GM12878 (cell line): ENCODE measurements around the gene PLSCR4. TPM values are rescaled to one million over a fixed set of nuclear protein-coding genes. Genes with fewer than 3 reads are reported as not detected.
A peak's percentile ranks its signal among the peaks of the same experiment; 100 is the strongest.

ENCODE experiments used
- ATAC-seq: fragments of 200-7000 bp; cut with Tn5 transposase; 3 replicates; pipeline ENCODE4 v1.9.1; 2020; ENCODE audit warnings: mild to moderate bottlenecking, moderate library complexity
- BruUV-seq: library from RNA; stranded (reverse); fragments of 400-500 nt; replicated peaks from 2 replicates; lab custom pipeline; 2021; lab: Mats Ljungman, UMichigan
- CTCF ChIA-PET: fragments of 300-600 bp; sonication (Branson Sonifier 250); formaldehyde crosslinking; extraction: SDS; loops from one replicate; lab custom pipeline; 2021; ENCODE audit warnings: inconsistent platforms; lab: Yijun Ruan, JAX
- POLR2A ChIA-PET: fragments of 350-600 bp; formaldehyde crosslinking; extraction: SDS; loops from one replicate; lab custom pipeline; 2021; ENCODE audit warnings: inconsistent platforms; lab: Charles Lee
- RAD21 ChIA-PET: fragments of 300-600 bp; sonication (Branson Sonifier 250); formaldehyde crosslinking; loops from one replicate; lab custom pipeline; 2023; ENCODE audit warnings: antibody characterized with exemption; ENCODE audit not compliant: unreplicated experiment; lab: Charles Lee
- SMC1A ChIA-PET: fragments of 300-600 bp; sonication (Branson Sonifier 250); formaldehyde crosslinking; loops from one replicate; lab custom pipeline; 2023; ENCODE audit not compliant: unreplicated experiment, uncharacterized antibody; lab: Charles Lee
- DNase-seq: peaks from one replicate; pipeline ENCODE4 v3.0.0-alpha.2; 2011; ENCODE audit warnings: low read depth, low spot score
- FAIRE-seq: peaks from 3 replicates; lab custom pipeline; 2011; peaks lifted over from hg19 to GRCh38; lab: Jason Lieb, UNC
- H2AFZ ChIP-seq: 2 replicates; pipeline ENCODE4 v1.6.0; 2011; ENCODE audit warnings: low read depth, low read length, control low read depth; ENCODE audit not compliant: control insufficient read depth
- H3K27ac ChIP-seq: 2 replicates; pipeline ENCODE4 v1.5.1; 2011; ENCODE audit warnings: control low read depth; ENCODE audit not compliant: control insufficient read depth, insufficient read depth
- H3K27me3 ChIP-seq, 2 experiments: replicated peaks in 1 of 2; 2 replicates each; pipeline versions ENCODE4 v1.6.0 to v1.6.1; 2011; ENCODE audit warnings: low read length in 1 of 2; ENCODE audit not compliant: control insufficient read depth in 2 of 2, insufficient read depth in 2 of 2
- H3K36me3 ChIP-seq, 2 experiments: 2 replicates each; pipeline ENCODE4 v1.5.1; 2011; ENCODE audit warnings: low read length in 1 of 2; ENCODE audit not compliant: control insufficient read depth in 2 of 2, insufficient read depth in 2 of 2
- H3K4me1 ChIP-seq: 2 replicates; pipeline ENCODE4 v1.6.1; 2011; ENCODE audit warnings: mild to moderate bottlenecking, low read length, moderate library complexity, mixed read lengths; ENCODE audit not compliant: control insufficient read depth, insufficient read depth
- H3K4me2 ChIP-seq: 2 replicates; pipeline ENCODE4 v1.6.0; 2011; ENCODE audit warnings: control low read depth; ENCODE audit not compliant: control insufficient read depth, insufficient read depth
- H3K4me3 ChIP-seq: fragments of 200-600 bp; sonication (generic); 2 replicates; pipeline ENCODE4 v1.5.1; 2016
- H3K79me2 ChIP-seq: 2 replicates; pipeline ENCODE4 v1.6.0; 2011; ENCODE audit warnings: low read length; ENCODE audit not compliant: control insufficient read depth, insufficient read depth
- H3K9ac ChIP-seq: 2 replicates; pipeline ENCODE4 v1.8.0; 2011; ENCODE audit warnings: low read length, control low read depth, mixed read lengths; ENCODE audit not compliant: control insufficient read depth, insufficient read depth
- H3K9me3 ChIP-seq: replicated peaks from 3 replicates; pipeline ENCODE4 v1.5.1; 2011; ENCODE audit warnings: mild to moderate bottlenecking, low read length; ENCODE audit not compliant: control insufficient read depth, insufficient read depth
- H4K20me1 ChIP-seq: 2 replicates; pipeline ENCODE4 v1.6.0; 2011; ENCODE audit not compliant: control insufficient read depth, insufficient read depth
- POLR2AphosphoS2 ChIP-seq: IDR thresholded peaks from 2 replicates; pipeline ENCODE4 v1.6.1; 2011; ENCODE audit warnings: low read depth, mild to moderate bottlenecking, low read length, improper control_type of control experiment, moderate library complexity
- RBBP5 ChIP-seq: fragments of 200-600 bp; sonication (generic); conservative IDR thresholded peaks from 2 replicates; pipeline ENCODE4 v1.6.1; 2016
- WGBS: methylation state at CpG from one replicate; pipeline ENCODE4 v1.1.6; 2016; ENCODE audit warnings: low lambda C conversion rate; ENCODE audit not compliant: insufficient replicate concordance, insufficient coverage; ENCODE audit errors: missing lambda C conversion rate; 5-methylcytosine and 5-hydroxymethylcytosine counted together
- in situ Hi-C: fragments of 300-500 bp; cut with MboI; formaldehyde crosslinking; loops from 9 replicates; pipeline ENCODE4 v1.14.3; 2018; ENCODE audit warnings: mixed read lengths
- intact Hi-C: fragments of 100-400 bp; cut with micrococcal nuclease; formaldehyde crosslinking; loops from one replicate; pipeline ENCODE4 v1.14.2; 2022; ENCODE audit not compliant: unreplicated experiment
- polyA plus RNA-seq, 11 experiments: library from polyadenylated mRNA; depleted of rRNA in 4 of 11; unstranded in 6 of 11; stranded (reverse) in 5 of 11; fragments of >200 nt; fragmentation: Nextera tagmentation in 4 of 11; fragmentation: Illumina TruSeq in 1 of 11; extraction: Ambion mirVana in 4 of 11; extraction: Trizol in 1 of 11; gene quantifications; 1 replicate in 1 of 11; 2 replicates in 10 of 11; pipeline versions ENCODE4 v1.2.1 to v1.2.3, GENCODE V29; 2011 to 2016; ENCODE audit warnings: inconsistent platforms in 2 of 11, missing spikeins in 2 of 11, low read depth in 1 of 11
- total RNA-seq, 4 experiments: library from RNA; depleted of rRNA in 3 of 4; stranded (reverse); fragments of >200 nt in 3 of 4; fragmentation: Illumina TruSeq in 1 of 4; extraction: Trizol in 1 of 4; gene quantifications; 2 replicates each; pipeline versions ENCODE4 v1.2.1 to v1.2.3, GENCODE V29; 2013 to 2021
- TF ChIP-seq, protein P1 (sequence below): fragments of 150-350 bp; IDR thresholded peaks from 2 replicates; pipeline ENCODE4 v1.6.1; 2014; ENCODE audit warnings: mild to moderate bottlenecking, low read depth, low read length

PLSCR4 gene
- total and polyA plus RNA-seq, 10 of the 15 experiments (the other 5 are each of a cell fraction or from before 2014, with no cell fraction given): 0.02 TPM; not detected in 9

DNA sequence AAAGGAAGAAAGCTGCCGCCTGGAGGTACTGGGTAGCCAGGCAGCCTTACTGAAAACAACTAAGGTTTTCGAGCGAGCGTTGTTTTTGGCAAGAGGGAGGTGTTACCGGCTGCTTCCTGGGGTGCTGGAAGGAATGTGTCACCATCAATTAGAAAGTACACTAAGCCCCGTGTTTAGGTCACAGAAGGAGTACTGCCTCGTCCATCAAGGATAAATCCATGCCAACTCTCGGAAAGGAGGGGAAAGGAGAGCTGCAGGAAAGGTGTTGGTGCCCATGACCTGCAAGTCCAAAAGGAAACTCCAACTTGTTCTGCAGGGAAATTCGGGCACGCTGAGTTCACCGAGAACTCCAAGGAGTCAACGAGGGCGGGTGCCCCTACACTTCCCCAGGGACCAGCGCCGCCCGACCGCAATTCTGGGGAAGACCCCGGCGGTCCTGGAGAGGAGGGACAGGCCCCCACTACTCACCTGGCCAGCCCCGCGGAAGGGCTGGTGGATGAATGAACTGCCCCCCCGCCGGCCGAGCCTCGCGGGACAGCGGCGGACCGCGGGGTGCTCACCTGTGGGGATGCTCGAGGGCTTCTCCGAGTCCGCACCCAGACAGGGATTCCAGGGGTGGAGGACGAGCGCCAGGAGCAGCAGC lies 90.5 kb downstream of the PLSCR4 start:
- FAIRE-seq (no peak), ATAC-seq (peak; percentile 37), DNase-seq (no peak)
- H4K20me1 ChIP-seq: no peaks in the 10 kb centered on the region
- ChIA-PET RAD21 (no interaction called here), POLR2A (no interaction called here), SMC1A (no interaction called here), CTCF (no interaction called here)
- intact Hi-C loops (no loop called here), in situ Hi-C loops (no loop called here)
- H3K9me3 ChIP-seq: no peaks in the 10 kb centered on the region
- no TSS peak for BruUV-seq
- no peak overlapping the region for H2AFZ ChIP-seq
- 20% methylated on average over 35 of the region's 35 CpGs for WGBS
- H3K79me2 ChIP-seq: no peaks in the 10 kb centered on the region
- no peaks in the 10 kb centered on the region for H3K36me3 ChIP-seq
- H3K4me2 ChIP-seq: no peak overlapping the region
- no peak overlapping the region for H3K9ac ChIP-seq
- no peak overlapping the region for H3K27ac ChIP-seq
- no peaks in the 10 kb centered on the region for H3K4me1 ChIP-seq
- H3K4me3 ChIP-seq: no peak overlapping the region
- TF ChIP-seq POLR2AphosphoS2: no peak
- TF ChIP-seq, protein P1, sequence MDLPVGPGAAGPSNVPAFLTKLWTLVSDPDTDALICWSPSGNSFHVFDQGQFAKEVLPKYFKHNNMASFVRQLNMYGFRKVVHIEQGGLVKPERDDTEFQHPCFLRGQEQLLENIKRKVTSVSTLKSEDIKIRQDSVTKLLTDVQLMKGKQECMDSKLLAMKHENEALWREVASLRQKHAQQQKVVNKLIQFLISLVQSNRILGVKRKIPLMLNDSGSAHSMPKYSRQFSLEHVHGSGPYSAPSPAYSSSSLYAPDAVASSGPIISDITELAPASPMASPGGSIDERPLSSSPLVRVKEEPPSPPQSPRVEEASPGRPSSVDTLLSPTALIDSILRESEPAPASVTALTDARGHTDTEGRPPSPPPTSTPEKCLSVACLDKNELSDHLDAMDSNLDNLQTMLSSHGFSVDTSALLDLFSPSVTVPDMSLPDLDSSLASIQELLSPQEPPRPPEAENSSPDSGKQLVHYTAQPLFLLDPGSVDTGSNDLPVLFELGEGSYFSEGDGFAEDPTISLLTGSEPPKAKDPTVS: no peak
- H3K27me3 ChIP-seq: peaks cover 5 to 11% of the 10 kb centered on the region in 2 experiments

DNA sequence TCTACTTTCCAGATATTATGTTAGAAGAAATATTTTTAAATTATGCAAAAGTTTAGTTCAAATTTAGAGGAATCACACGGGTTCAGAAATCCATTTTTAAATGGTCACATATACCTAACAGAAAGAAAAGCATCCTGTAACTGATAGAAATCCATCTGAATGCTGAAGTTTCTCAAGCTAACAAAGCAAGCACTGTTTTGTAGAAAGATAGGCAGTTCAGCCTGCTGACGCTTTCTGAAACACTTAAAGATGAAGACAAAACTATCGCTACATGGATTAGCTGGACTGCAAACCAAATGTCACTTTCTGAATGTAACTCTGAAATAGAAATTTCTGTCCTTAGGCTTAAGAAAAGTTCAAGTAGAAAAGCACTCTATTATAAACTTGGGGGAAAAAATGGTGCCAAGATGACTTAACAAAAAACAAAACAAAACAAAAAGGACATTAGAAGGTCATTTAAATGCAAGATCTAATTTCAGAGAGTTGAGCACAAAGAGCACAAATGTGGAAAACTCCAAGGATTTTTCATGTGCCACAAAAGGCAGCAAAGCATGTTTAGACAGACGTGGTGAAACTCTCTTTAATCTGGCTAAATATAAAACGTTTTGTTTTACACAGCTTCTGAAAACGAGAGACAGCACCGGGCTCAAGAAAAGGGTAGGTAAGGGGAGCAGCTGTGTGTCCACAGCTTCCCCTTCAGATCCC lies 91.1 kb downstream of the PLSCR4 start:
- Histone ChIP-seq H4K20me1 (no peaks in the 10 kb centered on the region), H3K4me1 (no peaks in the 10 kb centered on the region), H3K27me3 (peaks cover 5 to 11% of the 10 kb centered on the region in 2 experiments), H3K79me2 (no peaks in the 10 kb centered on the region), H3K4me3 (no peak overlapping the region), H3K9me3 (no peaks in the 10 kb centered on the region)
- DNase-seq: no peak
- no TSS peak for BruUV-seq
- ChIA-PET RAD21 (no interaction called here), POLR2A (no interaction called here), SMC1A (no interaction called here)
- FAIRE-seq: no peak
- in situ Hi-C loops: no loop called here
- no peak for TF ChIP-seq RBBP5
- TF ChIP-seq, all 136 proteins: peak for 0
- ATAC-seq: no peak
- Histone ChIP-seq H3K9ac (no peak overlapping the region), H3K27ac (no peak overlapping the region), H3K4me2 (no peak overlapping the region), H3K36me3 (no peaks in the 10 kb centered on the region), H2AFZ (no peak overlapping the region)
- CTCF ChIA-PET: interaction anchor here (0.6 kb wide), 1 partner anchor 9 kb away, joined by 3 read pairs; no protein-coding TSS in a partner anchor
- intact Hi-C loops: no loop called here
- WGBS: 2% methylated on average over 7 of the region's 7 CpGs
